ENCODE data around the gene ROR1.

ROR1 gene

DNA sequence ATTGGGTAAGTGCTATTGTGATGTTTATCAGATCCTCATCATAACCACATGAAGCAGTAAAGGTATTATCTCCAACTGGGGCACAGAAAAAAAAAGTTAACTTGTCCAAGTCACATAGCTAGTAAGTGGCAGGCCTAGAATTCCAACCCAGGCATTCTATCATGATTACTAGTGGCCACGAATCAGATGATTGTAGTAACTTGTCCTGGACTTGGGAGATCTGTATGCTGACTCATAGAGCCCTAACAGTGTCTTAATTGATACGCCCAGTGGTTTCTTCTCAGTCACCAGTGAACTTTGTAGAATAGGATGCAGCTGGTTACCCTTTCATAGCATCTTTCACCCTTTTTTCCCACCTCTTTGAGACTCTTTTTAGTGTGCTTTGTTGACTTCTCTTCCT, 338.5 kb downstream of the ROR1 start:
- no peak overlapping the region for H3K4me3 ChIP-seq (replicated peaks; ENCODE audit: low read depth, low read length)
- no peak for DNase-seq (ENCODE audit: extremely low read depth, low read depth)
- TF ChIP-seq, protein P1, sequence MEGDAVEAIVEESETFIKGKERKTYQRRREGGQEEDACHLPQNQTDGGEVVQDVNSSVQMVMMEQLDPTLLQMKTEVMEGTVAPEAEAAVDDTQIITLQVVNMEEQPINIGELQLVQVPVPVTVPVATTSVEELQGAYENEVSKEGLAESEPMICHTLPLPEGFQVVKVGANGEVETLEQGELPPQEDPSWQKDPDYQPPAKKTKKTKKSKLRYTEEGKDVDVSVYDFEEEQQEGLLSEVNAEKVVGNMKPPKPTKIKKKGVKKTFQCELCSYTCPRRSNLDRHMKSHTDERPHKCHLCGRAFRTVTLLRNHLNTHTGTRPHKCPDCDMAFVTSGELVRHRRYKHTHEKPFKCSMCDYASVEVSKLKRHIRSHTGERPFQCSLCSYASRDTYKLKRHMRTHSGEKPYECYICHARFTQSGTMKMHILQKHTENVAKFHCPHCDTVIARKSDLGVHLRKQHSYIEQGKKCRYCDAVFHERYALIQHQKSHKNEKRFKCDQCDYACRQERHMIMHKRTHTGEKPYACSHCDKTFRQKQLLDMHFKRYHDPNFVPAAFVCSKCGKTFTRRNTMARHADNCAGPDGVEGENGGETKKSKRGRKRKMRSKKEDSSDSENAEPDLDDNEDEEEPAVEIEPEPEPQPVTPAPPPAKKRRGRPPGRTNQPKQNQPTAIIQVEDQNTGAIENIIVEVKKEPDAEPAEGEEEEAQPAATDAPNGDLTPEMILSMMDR (IDR thresholded peaks at IDR 0.05; ENCODE audit: low read depth, low read length, missing control alignments) = no peak

DNA sequence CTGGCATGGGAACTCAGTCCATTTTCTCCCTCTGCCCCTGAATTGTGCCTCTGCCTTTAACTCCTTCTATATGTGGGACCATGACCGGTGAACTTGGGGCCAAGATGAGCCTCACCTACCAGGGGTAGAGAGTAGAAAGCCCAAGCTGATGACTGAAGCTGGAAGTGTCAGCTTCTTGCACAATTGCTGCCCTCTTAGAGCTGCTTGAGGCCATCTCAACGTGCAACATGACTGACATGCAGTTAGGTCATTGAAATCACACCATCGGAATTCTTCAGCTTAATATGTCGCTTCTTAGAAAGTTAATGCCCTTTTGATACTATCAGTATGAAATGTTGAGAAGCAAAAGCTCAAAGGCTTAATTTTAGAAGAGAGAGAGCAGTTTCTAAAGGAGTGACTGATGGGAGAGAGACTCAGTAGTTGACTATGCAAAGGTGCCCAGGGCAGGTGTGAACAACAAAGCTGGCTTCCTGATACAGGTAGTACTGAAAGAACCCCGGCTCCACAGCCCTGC, 340.3 kb downstream of the ROR1 start:
- DNase-seq (ENCODE audit: extremely low read depth, low read depth) = no peak
- TF ChIP-seq, protein P1 (IDR thresholded peaks at IDR 0.05; ENCODE audit: low read depth, low read length, missing control alignments) = no peak
- H3K4me3 ChIP-seq (replicated peaks; ENCODE audit: low read depth, low read length) = no peak overlapping the region

DNA sequence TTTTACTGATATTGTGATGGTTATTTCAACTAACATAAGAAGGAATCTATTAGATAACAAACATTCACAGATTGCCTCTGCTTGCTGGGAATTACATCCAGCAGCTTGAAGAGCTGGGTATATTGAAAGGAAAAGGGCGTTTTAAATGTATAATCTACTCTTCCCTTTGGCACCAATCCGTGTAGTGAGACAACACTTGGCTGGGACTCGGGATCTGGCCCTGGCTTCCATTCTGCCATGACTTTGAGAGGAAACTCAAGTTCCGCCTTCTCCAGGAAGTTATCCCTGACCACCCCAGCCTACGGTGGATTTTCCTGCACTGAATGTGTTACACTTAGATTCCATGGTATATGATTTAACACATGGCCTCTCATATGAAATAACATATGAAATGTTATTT, 342.7 kb downstream of the ROR1 start:
- H3K4me3 ChIP-seq (replicated peaks; ENCODE audit: low read depth, low read length) = no peak overlapping the region
- TF ChIP-seq, protein P1 (IDR thresholded peaks at IDR 0.05; ENCODE audit: low read depth, low read length, missing control alignments) = no peak
- no peak for DNase-seq (ENCODE audit: extremely low read depth, low read depth)

DNA sequence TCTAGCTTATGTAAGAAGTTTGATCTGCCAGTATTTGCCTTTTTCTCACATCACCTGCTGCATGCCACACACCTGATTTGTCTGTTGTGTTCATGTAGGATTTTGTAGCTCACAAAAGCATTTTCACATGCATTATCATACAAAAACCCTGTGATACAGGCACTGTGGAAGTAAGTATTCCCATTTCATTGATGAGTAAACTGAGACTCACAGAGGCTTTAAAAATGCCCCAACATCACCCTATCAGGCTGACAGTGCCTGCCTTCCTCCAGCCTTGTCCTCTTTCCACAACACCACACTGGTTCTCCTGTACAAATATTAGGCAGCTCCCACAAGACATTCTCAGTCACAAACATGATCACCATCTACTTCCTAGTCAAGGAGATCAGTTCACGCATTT, 343.7 kb downstream of the ROR1 start:
- DNase-seq (ENCODE audit: extremely low read depth, low read depth) = no peak
- no peak overlapping the region for H3K4me3 ChIP-seq (replicated peaks; ENCODE audit: low read depth, low read length)
- TF ChIP-seq, protein P1 (IDR thresholded peaks at IDR 0.05; ENCODE audit: low read depth, low read length, missing control alignments) = no peak

DNA sequence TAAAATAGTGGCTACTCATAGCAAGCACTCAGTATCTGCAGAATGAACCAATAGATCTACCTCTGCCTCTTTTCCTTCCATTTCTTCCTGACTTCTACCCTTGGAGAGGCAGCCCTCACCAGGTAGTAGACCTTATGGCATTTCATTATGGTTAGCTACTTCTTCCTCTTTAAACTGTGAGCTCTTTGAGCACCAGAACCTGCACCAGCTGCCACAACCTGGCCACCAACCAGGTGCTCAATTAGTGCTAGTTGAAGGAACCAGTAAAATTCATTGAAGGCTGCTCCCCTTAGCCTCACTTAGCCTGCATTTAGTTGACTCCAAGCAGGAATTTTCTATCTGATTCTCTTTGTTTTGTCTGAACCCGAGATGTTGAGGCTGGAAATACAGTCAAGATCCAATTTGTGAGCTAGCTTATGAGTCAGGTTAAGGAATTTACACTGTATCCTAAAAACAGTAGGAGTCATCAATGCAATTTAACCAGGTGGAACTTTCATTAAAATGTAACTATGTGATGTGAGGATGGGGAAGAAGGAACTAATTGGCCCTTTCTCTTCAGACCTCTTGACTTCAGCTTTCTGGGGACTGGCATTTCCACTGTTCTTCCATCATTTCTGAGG, 348.1 kb downstream of the ROR1 start:
- no peak for DNase-seq (ENCODE audit: extremely low read depth, low read depth)
- H3K4me3 ChIP-seq (replicated peaks; ENCODE audit: low read depth, low read length) = no peak overlapping the region
- TF ChIP-seq, protein P1 (IDR thresholded peaks at IDR 0.05; ENCODE audit: low read depth, low read length, missing control alignments) = no peak

DNA sequence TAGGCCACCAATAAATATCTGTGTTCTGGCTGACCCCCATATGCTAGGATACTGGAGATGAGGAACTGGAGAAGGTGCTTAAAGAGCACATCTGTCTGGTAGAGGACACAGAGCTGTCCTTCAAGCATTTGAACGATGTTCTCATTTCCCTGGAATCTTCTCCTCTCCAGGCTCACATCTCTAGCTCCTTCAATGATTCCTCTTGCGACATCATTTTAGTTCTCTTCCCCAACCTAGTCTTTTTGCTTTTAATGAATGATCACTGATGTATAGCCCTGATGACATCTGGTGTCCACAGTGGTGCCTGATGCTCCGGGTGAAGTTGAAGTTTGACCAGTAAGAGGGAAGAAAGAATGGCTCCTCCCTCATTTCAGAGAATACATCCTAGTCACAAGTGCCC, 348.8 kb downstream of the ROR1 start:
- TF ChIP-seq, protein P1 (IDR thresholded peaks at IDR 0.05; ENCODE audit: low read depth, low read length, missing control alignments) = no peak
- DNase-seq (ENCODE audit: extremely low read depth, low read depth) = no peak
- H3K4me3 ChIP-seq (replicated peaks; ENCODE audit: low read depth, low read length) = no peak overlapping the region
